ENCODE measurements around the gene USP6.

DNA sequence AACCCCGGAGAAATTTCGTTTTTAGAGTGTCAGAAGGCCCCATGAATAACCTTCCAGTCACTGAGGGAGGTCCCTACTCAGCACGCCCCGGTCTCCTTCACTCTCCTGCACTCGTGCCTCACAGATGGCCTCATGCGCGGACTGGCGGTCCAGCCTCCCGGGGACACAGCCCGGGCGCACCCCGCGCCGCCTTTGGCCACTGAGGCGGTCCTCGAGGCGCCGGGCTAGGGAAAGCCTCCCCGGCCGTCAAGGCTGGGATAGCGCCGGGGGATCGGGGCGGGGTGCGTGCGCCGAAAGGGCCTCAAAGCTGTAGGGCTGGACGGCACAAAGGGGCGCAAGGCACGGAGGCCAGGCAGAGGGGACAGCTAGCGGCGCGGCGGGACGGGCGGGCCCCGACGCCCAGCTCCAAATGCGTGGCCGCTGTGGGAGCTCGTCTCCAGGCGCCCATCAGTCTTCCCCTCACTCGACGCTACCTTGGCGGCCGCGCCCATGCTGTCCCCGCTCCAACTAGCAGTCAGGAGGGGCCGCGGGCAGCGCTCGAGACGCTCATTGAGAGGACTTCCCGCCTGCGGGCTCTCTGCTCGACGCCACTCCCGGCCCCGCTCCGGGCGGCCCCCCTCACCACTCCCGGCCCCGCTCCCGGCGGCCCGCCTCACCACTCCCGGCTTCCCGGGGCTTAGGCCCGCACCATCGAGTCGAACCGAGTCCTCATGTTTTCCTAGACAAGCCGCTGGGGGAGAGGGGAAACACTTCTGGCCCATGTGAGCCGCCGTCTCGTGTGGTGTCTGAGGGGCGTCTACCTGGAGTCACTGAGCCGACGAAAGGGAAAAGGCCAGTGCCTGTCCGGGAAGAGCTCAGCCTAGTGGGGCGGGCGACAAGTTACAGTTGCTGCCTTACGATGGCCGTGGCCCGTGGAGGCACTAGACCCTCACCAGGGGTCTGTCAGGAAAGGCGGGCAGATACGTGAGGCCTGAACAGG, at the start of gene USP6:
- TF ChIP-seq EZH2phosphoT487 (IDR thresholded peaks at IDR 0.05; ENCODE audit: low read depth, severe bottlenecking, unreplicated experiment) (no peak), CTCF (IDR thresholded peaks at IDR 0.05; ENCODE audit: poor library complexity) (no peak), EZH2 (IDR thresholded peaks at IDR 0.05; ENCODE audit: borderline replicate concordance) (no peak)

Measured in hepatocyte (in vitro differentiated cells).